K562 (cell line): ENCODE data around the gene ZC3H8. TPM values are rescaled to one million over a fixed set of nuclear protein-coding genes. Genes with fewer than 3 reads are reported as not detected.

ENCODE experiments used
- EGR1 ChIP-seq: fragments of 450-650 bp; conservative IDR thresholded peaks from 2 replicates; pipeline ENCODE4 v1.6.1; 2017; ENCODE audit warnings: mild to moderate bottlenecking
- GATAD2A ChIP-seq: fragments of 450-650 bp; IDR thresholded peaks from 2 replicates; pipeline ENCODE4 v1.6.1; 2017
- KAT7 ChIP-seq: sonication (generic); formaldehyde crosslinking; IDR thresholded peaks from 2 replicates; pipeline ENCODE4 v1.8.0; 2022; ENCODE audit warnings: missing genetic modification reagents, mild to moderate bottlenecking, borderline replicate concordance
- LEF1 ChIP-seq: fragments of 450-650 bp; IDR thresholded peaks from 2 replicates; pipeline ENCODE4 v1.6.1; 2016; ENCODE audit warnings: mild to moderate bottlenecking
- MTA3 ChIP-seq: fragments of 450-650 bp; formaldehyde crosslinking; IDR thresholded peaks from 2 replicates; pipeline ENCODE4 v1.6.1; 2017; ENCODE audit warnings: mild to moderate bottlenecking, borderline replicate concordance
- PRPF4 ChIP-seq: fragments of 200-400 bp; formaldehyde crosslinking; IDR thresholded peaks from one replicate; pipeline ENCODE4 v1.6.1; 2017; ENCODE audit warnings: low read length, low read depth, mild to moderate bottlenecking; ENCODE audit not compliant: insufficient read depth, poor library complexity, severe bottlenecking
- RBBP5 ChIP-seq: fragments of 200-600 bp; sonication (generic); IDR thresholded peaks from 2 replicates; pipeline ENCODE4 v1.6.1; 2012; ENCODE audit warnings: borderline replicate concordance, mild to moderate bottlenecking, low read length, control low read depth, inconsistent platforms; ENCODE audit not compliant: insufficient read depth, poor library complexity, severe bottlenecking
- SIN3A ChIP-seq, 2 experiments: fragments of 150-350 bp in 1 of 2; IDR thresholded peaks; 2 replicates each; pipeline ENCODE4 v1.6.1; 2011 to 2016; ENCODE audit warnings: borderline replicate concordance in 2 of 2, low read depth in 2 of 2, low read length in 2 of 2, mild to moderate bottlenecking in 2 of 2, moderate library complexity in 2 of 2; ENCODE audit not compliant: control insufficient read depth in 1 of 2
- TEAD4 ChIP-seq, 2 experiments: sonication (generic) in 1 of 2; formaldehyde crosslinking in 1 of 2; IDR thresholded peaks; 2 replicates each; pipeline versions ENCODE4 v1.6.1 to v1.8.0; 2012 to 2022; ENCODE audit warnings: borderline replicate concordance in 1 of 2, inconsistent platforms in 1 of 2, low read length in 1 of 2, mild to moderate bottlenecking in 1 of 2, missing genetic modification reagents in 1 of 2
- ZNF23 ChIP-seq: fragments of 250-450 bp; sonication (Bioruptor Pico); IDR thresholded peaks from 2 replicates; pipeline ENCODE4 v1.4.0; 2020; ENCODE audit warnings: mild to moderate bottlenecking
- ZNF830 ChIP-seq: fragments of 250-450 bp; sonication (Bioruptor Pico); IDR thresholded peaks from 2 replicates; pipeline ENCODE4 v1.5.0; 2021; ENCODE audit warnings: mild to moderate bottlenecking
- polyA plus RNA-seq, 8 experiments: library from polyadenylated mRNA; depleted of rRNA in 4 of 8; stranded (reverse) in 5 of 8; unstranded in 3 of 8; fragments of >200 nt; fragmentation: Nextera tagmentation in 2 of 8; fragmentation: Illumina TruSeq in 1 of 8; extraction: Ambion mirVana in 2 of 8; extraction: Trizol in 1 of 8; gene quantifications; 2 replicates each; pipeline versions ENCODE4 v1.2.1 to v1.2.3, GENCODE V29; 2011 to 2014; ENCODE audit warnings: inconsistent platforms in 1 of 8, missing spikeins in 1 of 8
- total RNA-seq, 7 experiments: library from RNA; depleted of rRNA in 6 of 7; stranded (reverse); fragments of >200 nt in 6 of 7; fragmentation: Illumina TruSeq in 2 of 7; extraction: Trizol in 2 of 7; gene quantifications; 2 replicates each; pipeline versions ENCODE4 v1.2.1 to v1.2.3, GENCODE V29; 2011 to 2021; ENCODE audit warnings: low replicate concordance in 1 of 7
- TF ChIP-seq, protein P1 (sequence below): sonication (generic); formaldehyde crosslinking; IDR thresholded peaks from 2 replicates; pipeline ENCODE4 v1.8.0; 2022; ENCODE audit warnings: mild to moderate bottlenecking, missing genetic modification reagents
- TF ChIP-seq, protein P2 (sequence below): sonication (generic); formaldehyde crosslinking; IDR thresholded peaks from 2 replicates; pipeline ENCODE4 v1.8.0; 2022; ENCODE audit warnings: missing genetic modification reagents, mild to moderate bottlenecking, moderate library complexity, borderline replicate concordance
- TF ChIP-seq, protein P3 (sequence below): conservative IDR thresholded peaks from 2 replicates; pipeline ENCODE4 v1.6.1; 2011; ENCODE audit warnings: low read depth, mild to moderate bottlenecking, low read length; ENCODE audit not compliant: control insufficient read depth
- TF ChIP-seq, protein P4 (sequence below), 2 experiments: fragments of 450-650 bp; IDR thresholded peaks; 2 replicates each; pipeline ENCODE4 v1.6.1; 2018; ENCODE audit warnings: mild to moderate bottlenecking in 2 of 2, low read depth in 1 of 2; ENCODE audit not compliant: partially characterized antibody in 2 of 2

ZC3H8 gene
- total and polyA plus RNA-seq, 9 of the 15 experiments (the other 6 are each of a cell fraction or from before 2014, with no cell fraction given), result 11.6 to 41.5 (median 27.5) TPM

DNA sequence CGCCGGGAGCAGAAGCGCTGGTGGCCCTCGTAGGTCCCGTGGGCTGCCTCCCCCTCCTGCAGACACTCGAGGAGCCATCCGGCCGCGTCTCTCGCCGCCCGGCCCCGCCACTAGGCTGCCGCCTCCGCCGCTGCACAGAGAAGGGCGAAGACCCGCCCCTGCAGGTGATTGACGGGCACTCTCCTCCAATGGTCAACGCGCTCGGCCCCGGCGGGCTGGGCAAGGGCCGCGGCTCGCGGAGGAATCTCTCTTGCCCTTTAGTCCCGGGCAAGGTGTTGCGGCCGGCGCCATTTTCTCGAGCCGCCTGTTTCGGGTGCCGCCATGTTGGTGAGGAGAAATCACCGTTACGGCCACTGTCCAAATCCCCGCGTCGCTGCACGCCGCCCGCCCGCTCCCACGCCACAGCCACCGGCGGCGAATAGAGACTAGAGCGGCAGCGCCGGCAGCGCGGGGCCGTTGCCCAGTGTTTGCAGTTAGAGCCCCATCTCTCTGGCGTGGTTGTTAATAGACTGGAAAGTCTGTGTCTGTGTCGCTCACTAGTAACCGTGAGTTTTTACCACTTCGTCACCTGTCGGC lies 20.6 kb upstream of the ZC3H8 start, which contains the start of gene ZC3H6 (continued):
- 0 out of 4 replicates have a peak, but pooled peaks of 1 of the 2 experiments have one; percentile 41 for TF ChIP-seq SIN3A (IDR thresholded peaks at IDR 0.05; ENCODE audit: borderline replicate concordance in 2 of 2, control insufficient read depth in 1 of 2, low read depth in 2 of 2, low read length in 2 of 2)
- peak; percentile 94 for TF ChIP-seq RBBP5
- TF ChIP-seq GATAD2A, result peak; percentile 89; the same call in 1 of the 2 replicates
- TF ChIP-seq, protein P1, sequence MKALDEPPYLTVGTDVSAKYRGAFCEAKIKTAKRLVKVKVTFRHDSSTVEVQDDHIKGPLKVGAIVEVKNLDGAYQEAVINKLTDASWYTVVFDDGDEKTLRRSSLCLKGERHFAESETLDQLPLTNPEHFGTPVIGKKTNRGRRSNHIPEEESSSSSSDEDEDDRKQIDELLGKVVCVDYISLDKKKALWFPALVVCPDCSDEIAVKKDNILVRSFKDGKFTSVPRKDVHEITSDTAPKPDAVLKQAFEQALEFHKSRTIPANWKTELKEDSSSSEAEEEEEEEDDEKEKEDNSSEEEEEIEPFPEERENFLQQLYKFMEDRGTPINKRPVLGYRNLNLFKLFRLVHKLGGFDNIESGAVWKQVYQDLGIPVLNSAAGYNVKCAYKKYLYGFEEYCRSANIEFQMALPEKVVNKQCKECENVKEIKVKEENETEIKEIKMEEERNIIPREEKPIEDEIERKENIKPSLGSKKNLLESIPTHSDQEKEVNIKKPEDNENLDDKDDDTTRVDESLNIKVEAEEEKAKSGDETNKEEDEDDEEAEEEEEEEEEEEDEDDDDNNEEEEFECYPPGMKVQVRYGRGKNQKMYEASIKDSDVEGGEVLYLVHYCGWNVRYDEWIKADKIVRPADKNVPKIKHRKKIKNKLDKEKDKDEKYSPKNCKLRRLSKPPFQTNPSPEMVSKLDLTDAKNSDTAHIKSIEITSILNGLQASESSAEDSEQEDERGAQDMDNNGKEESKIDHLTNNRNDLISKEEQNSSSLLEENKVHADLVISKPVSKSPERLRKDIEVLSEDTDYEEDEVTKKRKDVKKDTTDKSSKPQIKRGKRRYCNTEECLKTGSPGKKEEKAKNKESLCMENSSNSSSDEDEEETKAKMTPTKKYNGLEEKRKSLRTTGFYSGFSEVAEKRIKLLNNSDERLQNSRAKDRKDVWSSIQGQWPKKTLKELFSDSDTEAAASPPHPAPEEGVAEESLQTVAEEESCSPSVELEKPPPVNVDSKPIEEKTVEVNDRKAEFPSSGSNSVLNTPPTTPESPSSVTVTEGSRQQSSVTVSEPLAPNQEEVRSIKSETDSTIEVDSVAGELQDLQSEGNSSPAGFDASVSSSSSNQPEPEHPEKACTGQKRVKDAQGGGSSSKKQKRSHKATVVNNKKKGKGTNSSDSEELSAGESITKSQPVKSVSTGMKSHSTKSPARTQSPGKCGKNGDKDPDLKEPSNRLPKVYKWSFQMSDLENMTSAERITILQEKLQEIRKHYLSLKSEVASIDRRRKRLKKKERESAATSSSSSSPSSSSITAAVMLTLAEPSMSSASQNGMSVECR (CRISPR knock-in tag), result peak; percentile 92
- TF ChIP-seq, protein P2, sequence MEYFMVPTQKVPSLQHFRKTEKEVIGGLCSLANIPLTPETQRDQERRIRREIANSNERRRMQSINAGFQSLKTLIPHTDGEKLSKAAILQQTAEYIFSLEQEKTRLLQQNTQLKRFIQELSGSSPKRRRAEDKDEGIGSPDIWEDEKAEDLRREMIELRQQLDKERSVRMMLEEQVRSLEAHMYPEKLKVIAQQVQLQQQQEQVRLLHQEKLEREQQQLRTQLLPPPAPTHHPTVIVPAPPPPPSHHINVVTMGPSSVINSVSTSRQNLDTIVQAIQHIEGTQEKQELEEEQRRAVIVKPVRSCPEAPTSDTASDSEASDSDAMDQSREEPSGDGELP (CRISPR knock-in tag), result peak; percentile 91
- TF ChIP-seq LEF1, result peak; percentile 49; the same call in 1 of the 2 replicates
- TF ChIP-seq ZNF23 (CRISPR knock-in tag), result no peak
- TF ChIP-seq, protein P3, sequence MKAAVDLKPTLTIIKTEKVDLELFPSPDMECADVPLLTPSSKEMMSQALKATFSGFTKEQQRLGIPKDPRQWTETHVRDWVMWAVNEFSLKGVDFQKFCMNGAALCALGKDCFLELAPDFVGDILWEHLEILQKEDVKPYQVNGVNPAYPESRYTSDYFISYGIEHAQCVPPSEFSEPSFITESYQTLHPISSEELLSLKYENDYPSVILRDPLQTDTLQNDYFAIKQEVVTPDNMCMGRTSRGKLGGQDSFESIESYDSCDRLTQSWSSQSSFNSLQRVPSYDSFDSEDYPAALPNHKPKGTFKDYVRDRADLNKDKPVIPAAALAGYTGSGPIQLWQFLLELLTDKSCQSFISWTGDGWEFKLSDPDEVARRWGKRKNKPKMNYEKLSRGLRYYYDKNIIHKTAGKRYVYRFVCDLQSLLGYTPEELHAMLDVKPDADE, result peak; percentile 62; the same call in 1 of the 2 replicates
- TF ChIP-seq PRPF4, result peak; percentile 81
- peak; percentile 77 for TF ChIP-seq TEAD4 (IDR thresholded peaks at IDR 0.05; ENCODE audit: low read length)
- TF ChIP-seq TEAD4 (CRISPR knock-in tag; IDR thresholded peaks at IDR 0.05; ENCODE audit: borderline replicate concordance), result no peak
- TF ChIP-seq KAT7, result peak; percentile 93
- TF ChIP-seq, protein P4, sequence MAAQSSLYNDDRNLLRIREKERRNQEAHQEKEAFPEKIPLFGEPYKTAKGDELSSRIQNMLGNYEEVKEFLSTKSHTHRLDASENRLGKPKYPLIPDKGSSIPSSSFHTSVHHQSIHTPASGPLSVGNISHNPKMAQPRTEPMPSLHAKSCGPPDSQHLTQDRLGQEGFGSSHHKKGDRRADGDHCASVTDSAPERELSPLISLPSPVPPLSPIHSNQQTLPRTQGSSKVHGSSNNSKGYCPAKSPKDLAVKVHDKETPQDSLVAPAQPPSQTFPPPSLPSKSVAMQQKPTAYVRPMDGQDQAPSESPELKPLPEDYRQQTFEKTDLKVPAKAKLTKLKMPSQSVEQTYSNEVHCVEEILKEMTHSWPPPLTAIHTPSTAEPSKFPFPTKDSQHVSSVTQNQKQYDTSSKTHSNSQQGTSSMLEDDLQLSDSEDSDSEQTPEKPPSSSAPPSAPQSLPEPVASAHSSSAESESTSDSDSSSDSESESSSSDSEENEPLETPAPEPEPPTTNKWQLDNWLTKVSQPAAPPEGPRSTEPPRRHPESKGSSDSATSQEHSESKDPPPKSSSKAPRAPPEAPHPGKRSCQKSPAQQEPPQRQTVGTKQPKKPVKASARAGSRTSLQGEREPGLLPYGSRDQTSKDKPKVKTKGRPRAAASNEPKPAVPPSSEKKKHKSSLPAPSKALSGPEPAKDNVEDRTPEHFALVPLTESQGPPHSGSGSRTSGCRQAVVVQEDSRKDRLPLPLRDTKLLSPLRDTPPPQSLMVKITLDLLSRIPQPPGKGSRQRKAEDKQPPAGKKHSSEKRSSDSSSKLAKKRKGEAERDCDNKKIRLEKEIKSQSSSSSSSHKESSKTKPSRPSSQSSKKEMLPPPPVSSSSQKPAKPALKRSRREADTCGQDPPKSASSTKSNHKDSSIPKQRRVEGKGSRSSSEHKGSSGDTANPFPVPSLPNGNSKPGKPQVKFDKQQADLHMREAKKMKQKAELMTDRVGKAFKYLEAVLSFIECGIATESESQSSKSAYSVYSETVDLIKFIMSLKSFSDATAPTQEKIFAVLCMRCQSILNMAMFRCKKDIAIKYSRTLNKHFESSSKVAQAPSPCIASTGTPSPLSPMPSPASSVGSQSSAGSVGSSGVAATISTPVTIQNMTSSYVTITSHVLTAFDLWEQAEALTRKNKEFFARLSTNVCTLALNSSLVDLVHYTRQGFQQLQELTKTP (IDR thresholded peaks at IDR 0.05; ENCODE audit: low read depth in 1 of 2, partially characterized antibody in 2 of 2), result peak in 1 of 2 experiments; percentile 65
- TF ChIP-seq ZNF830 (CRISPR knock-in tag), result peak; percentile 91; the same call in 1 of the 2 replicates
- TF ChIP-seq EGR1, result peak; percentile 74
- TF ChIP-seq MTA3, result peak; percentile 98
